ENCODE data around the gene NFKBIE.

Gene NFKBIE

DNA sequence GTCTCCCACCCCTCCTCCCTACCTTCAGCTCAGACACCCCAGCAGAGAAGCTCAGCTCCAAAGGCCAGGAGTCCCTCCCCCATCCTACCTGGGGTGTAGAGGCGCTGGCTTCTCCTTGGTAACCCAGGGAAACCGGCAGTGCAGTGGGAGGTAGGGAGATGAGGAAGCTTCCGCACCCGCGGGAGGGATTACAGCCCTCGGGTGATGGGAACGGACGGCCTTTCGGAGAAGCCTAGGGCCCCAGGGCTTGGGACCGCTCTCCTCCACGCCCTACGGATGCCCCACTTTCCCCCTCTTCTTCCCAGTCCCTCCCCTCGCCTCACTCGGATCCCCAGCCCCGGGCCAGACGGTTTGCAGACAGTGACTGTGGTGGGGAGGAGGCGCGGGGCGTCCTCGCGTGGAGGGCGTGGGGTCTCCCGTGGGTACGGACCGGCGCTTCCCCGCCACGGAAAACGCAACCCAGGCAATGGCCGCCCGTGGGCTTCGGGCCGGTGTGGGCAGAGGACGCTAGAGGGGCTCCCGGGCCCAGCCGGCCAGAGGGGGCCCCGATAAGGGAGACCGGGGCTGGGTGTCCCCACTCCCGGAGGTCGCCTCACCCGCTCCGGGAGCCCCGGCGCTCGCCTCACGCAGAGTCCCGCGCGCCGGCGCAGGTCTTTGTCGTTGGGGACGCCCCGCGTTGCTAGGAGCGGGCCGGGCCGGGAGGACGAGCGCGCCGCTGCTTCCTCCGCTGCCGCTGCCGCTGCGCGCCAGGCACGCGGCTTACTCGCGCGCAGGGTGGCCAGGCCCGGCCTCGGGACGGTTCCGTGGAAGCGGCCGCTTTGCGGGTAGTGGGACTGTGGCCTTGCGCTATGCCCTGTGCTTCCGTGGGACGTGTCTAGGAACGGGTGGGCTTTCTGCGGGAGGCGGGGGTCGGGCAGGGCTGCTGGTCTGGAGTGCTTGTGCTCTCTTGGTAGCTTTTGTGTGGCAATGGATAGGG is 32.0 kb upstream of the NFKBIE start:
- DNase-seq (ENCODE audit: low read depth): no peak

DNA sequence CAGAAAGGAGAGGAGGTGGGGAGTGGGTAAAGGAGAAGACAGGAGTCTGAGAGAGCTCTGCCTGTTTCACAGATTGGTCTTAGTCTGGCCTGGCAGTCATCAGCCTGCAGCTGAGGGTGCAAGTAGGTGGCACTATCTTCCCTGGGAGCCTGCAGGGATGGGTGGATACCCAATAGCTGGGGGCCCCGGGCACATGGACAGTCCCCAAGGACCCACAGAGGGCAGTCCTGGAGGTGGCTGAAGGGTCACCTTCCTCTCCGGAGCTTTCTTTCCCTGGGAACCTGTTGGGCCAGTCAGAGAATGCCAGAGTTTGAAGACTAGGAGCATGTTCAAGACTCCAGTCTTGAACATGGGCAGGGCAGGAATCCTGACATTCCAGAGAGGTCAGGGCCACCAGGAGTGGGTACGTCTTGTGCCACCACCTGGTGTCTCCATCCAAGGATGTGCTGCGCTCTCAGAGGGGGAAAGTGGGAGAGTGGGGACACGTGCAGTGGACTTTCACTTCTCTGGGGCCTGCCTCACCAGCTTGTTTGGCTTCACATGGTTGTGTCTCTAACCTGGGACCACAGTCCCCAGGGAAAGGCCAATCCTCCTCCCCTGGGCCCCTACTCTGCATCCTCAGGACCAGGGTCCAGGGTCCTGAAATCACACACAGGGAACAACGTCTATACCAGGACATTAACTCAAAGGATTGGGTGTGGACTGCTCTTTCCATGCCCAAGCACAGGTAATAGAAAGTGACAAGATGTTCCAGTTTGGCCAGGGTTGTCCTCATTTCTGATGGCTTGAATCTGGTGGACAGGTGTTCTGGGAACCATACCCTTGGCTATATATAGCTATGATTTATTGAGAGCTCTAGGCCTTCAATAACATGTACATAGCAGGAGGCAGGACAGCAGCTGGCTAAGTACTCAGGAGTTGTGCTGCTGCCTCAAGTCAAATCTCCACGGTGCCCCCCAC is 29.8 kb upstream of the NFKBIE start:
- DNase-seq (ENCODE audit: low read depth): no peak

DNA sequence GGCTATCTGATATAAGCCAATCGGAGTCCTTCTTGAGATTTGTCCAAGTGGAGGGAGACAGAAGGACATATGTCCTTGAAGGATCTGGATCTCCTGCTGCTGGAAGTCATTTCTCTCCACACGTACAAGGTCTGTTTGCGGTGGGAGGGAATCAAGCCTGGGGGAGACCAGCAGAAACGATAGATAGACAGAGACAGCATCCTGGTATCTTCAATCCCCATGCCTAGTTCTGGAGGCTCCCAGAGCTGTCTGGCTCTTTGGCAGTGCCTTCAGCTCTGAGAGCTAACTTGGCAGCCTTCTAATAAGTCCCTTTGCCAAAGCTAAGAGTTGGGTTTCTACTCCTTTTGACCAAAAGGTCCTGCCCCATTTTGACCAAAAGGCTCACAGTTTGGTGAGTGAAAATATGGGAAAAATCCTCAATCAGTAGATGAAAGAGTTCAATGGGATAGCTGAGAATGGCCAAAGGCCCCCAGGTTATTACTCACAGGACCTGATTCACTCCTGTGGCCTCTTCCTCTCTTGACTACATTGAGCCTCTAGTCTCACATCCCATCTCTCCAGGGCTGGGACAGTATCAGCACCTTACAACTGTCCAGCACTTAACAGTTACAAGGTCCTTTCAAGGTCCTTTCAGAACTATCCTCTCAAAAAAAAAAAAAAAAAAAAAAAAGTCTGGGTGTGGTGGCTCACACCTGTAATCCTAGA is 27.5 kb upstream of the NFKBIE start:
- DNase-seq (ENCODE audit: low read depth): no peak

DNA sequence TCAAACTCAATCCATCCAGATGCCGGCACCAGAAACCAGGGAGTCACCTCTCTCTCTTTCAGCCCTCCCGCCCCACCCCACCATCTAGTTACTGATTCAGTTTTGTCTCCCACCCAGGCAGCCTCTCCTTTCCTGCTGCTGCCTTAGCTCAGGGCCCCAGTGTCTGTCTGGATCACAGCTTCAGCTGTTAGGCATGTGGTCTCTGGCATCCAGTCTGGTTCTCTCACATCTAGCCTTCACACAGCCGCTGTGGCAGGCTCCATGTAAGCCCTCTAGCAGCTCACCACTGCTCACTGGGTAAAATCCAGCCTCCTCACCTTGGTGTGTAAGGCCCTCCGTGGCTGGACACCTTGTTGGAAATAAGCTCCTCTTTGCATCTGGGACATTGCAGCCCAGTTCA is 26.5 kb upstream of the NFKBIE start:
- DNase-seq (ENCODE audit: low read depth): no peak

- no peak for DNase-seq (ENCODE audit: low read depth)
Observed at GRCh38 chr6:44289726-44290260, 24.4 kb upstream of the NFKBIE start.

DNA sequence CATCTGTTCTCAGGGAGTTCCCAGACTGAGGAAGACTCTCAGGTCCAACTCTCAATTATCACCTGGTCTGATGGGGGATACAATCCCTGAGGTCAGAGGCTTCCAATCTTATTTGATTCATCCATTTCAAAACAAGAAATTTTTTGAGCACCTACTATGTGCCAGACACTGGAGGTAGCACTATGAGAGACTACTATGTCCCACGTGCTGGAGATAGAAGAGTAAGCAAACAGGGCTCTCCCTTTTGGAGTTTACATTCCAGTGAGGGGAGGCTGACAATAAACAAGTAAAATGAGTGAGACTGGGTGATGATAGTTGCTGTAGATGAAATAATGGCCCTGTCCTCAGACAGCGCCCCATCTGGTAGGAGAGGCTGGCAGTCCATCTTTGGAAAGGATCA is 21.4 kb upstream of the NFKBIE start:
- DNase-seq (ENCODE audit: low read depth): no peak

DNA sequence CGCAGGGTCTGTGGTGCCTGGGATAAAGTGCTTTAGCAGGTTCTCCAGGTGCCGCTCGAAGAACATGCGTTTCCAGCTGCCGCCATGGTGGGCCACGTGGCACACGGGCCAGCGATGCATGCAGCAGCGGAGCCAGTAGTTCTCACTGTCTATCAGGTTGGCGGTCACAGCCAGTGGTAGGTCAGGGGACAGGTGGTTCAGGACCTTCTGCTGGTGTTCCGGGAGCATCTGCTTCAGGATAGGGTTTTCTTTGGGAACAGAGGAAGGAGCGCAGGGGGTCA is 20.9 kb upstream of the NFKBIE start:
- no peak for DNase-seq (ENCODE audit: low read depth)

- DNase-seq (ENCODE audit: low read depth): no peak
Observed at GRCh38 chr6:44285552-44286284, 20.4 kb upstream of the NFKBIE start.

- DNase-seq (ENCODE audit: low read depth): no peak
Observed at GRCh38 chr6:44284867-44285266, 19.5 kb upstream of the NFKBIE start.

DNA sequence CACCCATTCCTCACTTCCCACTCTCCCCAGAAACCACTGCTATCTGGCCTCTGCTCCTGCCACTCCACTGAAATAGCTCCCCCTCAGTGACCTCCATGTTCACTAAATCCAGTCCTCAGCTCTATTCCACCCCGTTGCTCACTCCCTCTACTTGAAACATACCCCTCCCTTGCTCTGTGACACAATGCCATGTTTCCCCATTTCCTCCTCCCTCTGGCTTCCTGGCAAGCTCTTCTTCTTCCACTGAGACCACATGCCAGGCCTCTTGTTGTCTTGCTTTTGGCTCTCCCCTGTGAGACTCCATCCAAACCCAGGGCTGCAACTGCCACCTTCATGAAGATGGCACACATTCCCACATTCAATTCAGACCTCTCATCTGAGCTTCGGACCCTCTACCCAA is 18.8 kb upstream of the NFKBIE start:
- DNase-seq (ENCODE audit: low read depth): no peak

GRCh38 chr6:44278774-44279697 is 13.7 kb upstream of the NFKBIE start:
- DNase-seq (ENCODE audit: low read depth): no peak

- no peak for DNase-seq (ENCODE audit: low read depth)
Observed at GRCh38 chr6:44278315-44278714, 13.0 kb upstream of the NFKBIE start.

DNA sequence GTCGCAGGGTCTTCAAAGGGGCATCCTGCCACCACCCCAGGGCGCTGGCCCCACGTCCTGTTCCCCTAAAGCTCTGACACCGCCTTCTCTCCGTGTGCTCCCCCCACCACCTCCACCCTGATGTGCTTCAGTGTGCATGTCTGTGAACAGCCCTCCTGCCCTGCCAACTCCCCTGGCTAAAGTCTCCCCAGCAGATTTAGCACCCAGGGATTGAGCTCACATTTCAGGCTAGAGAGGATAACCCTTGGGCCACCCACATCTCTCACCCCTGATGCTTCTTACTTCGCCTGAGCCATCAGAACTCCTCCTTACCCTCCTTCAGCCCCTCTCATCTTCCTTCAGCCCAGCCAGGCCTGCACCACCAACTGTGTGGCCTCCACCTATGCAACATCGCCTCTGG is 12.4 kb upstream of the NFKBIE start:
- DNase-seq (ENCODE audit: low read depth): no peak

GRCh38 chr6:44276667-44277640 is 11.6 kb upstream of the NFKBIE start:
- DNase-seq (ENCODE audit: low read depth): no peak

DNA sequence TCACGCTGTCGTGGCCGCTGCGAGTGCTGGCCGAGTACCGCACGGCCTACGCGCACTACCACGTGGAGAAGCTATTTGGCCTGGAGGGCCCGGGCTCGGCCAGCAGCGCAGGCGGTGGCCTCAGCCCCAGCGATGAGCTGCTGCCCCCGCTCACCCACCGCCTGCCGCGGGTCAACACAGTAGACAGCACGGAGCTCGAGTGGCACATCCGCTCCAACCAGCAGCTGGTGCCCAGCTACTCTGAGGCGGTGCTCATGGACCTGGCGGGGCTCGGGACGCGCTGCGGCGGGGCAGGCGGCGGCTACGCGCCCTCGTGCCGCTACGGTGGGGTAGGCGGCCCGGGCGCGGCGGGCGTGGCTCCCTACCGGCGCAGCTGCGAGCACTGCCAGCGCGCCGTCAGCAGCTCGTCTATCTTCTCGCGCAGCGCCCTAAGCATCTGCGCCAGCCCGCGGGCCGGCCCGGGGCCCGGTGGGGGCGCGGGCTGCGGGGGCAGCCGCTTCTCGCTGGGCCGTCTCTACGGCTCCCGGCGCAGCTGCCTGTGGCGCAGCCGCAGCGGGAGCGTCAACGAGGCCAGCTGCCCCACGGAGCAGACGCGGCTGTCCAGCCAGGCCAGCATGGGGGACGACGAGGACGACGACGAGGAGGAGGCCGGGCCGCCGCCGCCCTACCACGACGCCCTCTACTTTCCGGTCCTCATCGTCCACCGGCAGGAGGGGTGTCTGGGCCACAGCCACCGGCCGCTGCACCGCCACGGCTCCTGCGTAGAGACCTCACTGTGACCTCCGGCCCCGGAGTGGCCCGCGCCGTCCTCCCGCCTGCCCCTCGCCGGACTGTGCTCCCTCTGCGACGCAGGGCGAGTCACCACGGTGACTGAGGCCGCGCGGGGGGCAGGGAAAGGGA is 10.6 kb upstream of the NFKBIE start:
- DNase-seq (ENCODE audit: low read depth): no peak

- no peak for DNase-seq (ENCODE audit: low read depth)
Observed at GRCh38 chr6:44275271-44275748, 10.0 kb upstream of the NFKBIE start.

DNA sequence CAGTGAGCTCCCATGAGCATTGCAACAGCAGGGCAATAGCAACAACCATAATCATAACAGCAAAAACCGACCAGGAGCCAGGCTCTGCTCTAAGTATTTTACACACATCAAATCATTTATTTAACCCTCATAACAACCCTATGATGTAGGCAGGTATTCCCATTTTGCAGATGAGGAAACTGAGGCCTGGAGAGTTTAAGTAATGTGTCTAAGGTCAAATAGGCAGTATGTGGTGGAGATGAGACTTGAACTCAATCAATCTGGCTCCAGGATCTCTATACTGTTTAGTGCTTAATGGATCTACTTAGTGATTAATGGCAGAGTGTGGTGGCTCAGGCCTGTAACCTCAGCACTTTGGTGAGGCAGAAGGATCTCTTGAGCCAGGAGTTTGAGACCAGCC is 8.3 kb upstream of the NFKBIE start:
- DNase-seq (ENCODE audit: low read depth): no peak

GRCh38 chr6:44272999-44273566 is 7.7 kb upstream of the NFKBIE start:
- no peak for DNase-seq (ENCODE audit: low read depth)
